OCI-LY7 (cell line): ENCODE measurements around the gene SYT11. TPM values are rescaled to one million over a fixed set of nuclear protein-coding genes. Genes with fewer than 3 reads are reported as not detected.
"Not testable (repeated sequence)": the region's sequence is repeated elsewhere in the genome, so short reads cannot be mapped to it uniquely, and the experiment has no call there.

Experiments used
- BruUV-seq: library from RNA; stranded (reverse); fragments of 400-500 nt; replicated peaks from 2 replicates; lab custom pipeline; 2021; lab: Mats Ljungman, UMichigan
- CTCF ChIA-PET: fragments of 300-600 bp; sonication (Branson Sonifier 250); formaldehyde crosslinking; loops from one replicate; lab custom pipeline; 2022; ENCODE audit warnings: antibody characterized with exemption; ENCODE audit not compliant: unreplicated experiment; lab: Charles Lee
- POLR2A ChIA-PET: fragments of 300-600 bp; sonication (Branson Sonifier 250); formaldehyde crosslinking; loops from one replicate; lab custom pipeline; 2022; ENCODE audit warnings: antibody characterized with exemption; lab: Charles Lee
- DNase-seq: peaks from one replicate; pipeline ENCODE4 v3.0.0-alpha.2; 2015; ENCODE audit warnings: low spot score
- H2AFZ ChIP-seq: fragments of 200-600 bp; sonication (generic), shearing (Covaris generic); 2 replicates; pipeline ENCODE4 v1.6.1; 2014; ENCODE audit warnings: mild to moderate bottlenecking, antibody characterized with exemption, low read length, moderate library complexity
- H3K27ac ChIP-seq: fragments of 200-600 bp; sonication (generic); 2 replicates; pipeline ENCODE4 v1.5.1; 2014; ENCODE audit warnings: mixed run types, low read depth, mild to moderate bottlenecking, moderate library complexity, low read length, inconsistent platforms; ENCODE audit not compliant: poor library complexity, severe bottlenecking
- H3K36me3 ChIP-seq: fragments of 200-600 bp; sonication (generic); 2 replicates; pipeline ENCODE4 v1.6.1; 2014; ENCODE audit warnings: mild to moderate bottlenecking, antibody characterized with exemption, low read length, moderate library complexity, mixed read lengths; ENCODE audit not compliant: insufficient read depth
- H3K4me1 ChIP-seq: fragments of 200-600 bp; sonication (generic); 2 replicates; pipeline ENCODE4 v1.5.1; 2014; ENCODE audit warnings: mild to moderate bottlenecking, low read length; ENCODE audit not compliant: insufficient read depth, poor library complexity, severe bottlenecking
- H3K4me2 ChIP-seq: fragments of 200-600 bp; sonication (generic); 2 replicates; pipeline ENCODE4 v1.6.1; 2014; ENCODE audit warnings: mild to moderate bottlenecking, low read length
- H3K4me3 ChIP-seq: fragments of 200-600 bp; sonication (generic); 2 replicates; pipeline ENCODE4 v1.5.1; 2014; ENCODE audit warnings: mild to moderate bottlenecking, low read depth, low read length; ENCODE audit not compliant: poor library complexity, severe bottlenecking
- H3K79me2 ChIP-seq: fragments of 200-600 bp; sonication (generic); 2 replicates; pipeline ENCODE4 v1.6.1; 2016; ENCODE audit warnings: low read depth, mild to moderate bottlenecking, low read length, moderate library complexity, mixed read lengths; ENCODE audit not compliant: insufficient read depth
- H3K9me2 ChIP-seq: fragments of 200-600 bp; sonication (generic); 2 replicates; pipeline ENCODE4 v1.6.1; 2016; ENCODE audit warnings: mild to moderate bottlenecking, low read length, mixed read lengths; ENCODE audit not compliant: insufficient read depth
- H3K9me3 ChIP-seq: fragments of 200-600 bp; sonication (generic); 2 replicates; pipeline ENCODE4 v1.6.1; 2014; ENCODE audit warnings: mild to moderate bottlenecking, mixed run types, low read length, mixed read lengths
- H4K20me1 ChIP-seq: fragments of 200-600 bp; sonication (generic); 2 replicates; pipeline ENCODE4 v1.6.1; 2014; ENCODE audit warnings: mild to moderate bottlenecking, antibody characterized with exemption, low read length, moderate library complexity, mixed read lengths; ENCODE audit not compliant: insufficient read depth
- CTCF ChIP-seq: fragments of 200-600 bp; sonication (generic); conservative IDR thresholded peaks from 2 replicates; pipeline ENCODE4 v1.5.1; 2014; ENCODE audit warnings: mild to moderate bottlenecking, antibody characterized with exemption, low read length, moderate library complexity, mixed read lengths
- EZH2phosphoT487 ChIP-seq: fragments of 200-600 bp; sonication (generic); IDR thresholded peaks from 2 replicates; pipeline ENCODE4 v1.6.1; 2018; ENCODE audit warnings: low read depth, borderline replicate concordance, mild to moderate bottlenecking, mixed run types, antibody characterized with exemption, low read length, moderate library complexity, mixed read lengths
- intact Hi-C: fragments of 100-400 bp; cut with micrococcal nuclease; formaldehyde crosslinking; loops from one replicate; pipeline ENCODE4 v1.10.0; 2022; ENCODE audit not compliant: unreplicated experiment
- total RNA-seq, 2 experiments: library from RNA; depleted of rRNA in 1 of 2; stranded (reverse); fragments of >200 nt in 1 of 2; shearing (Covaris generic) in 1 of 2; gene quantifications; 2 replicates each; pipeline ENCODE4 v1.2.3, GENCODE V29; 2014 to 2022

SYT11 gene
- total RNA-seq, 2 experiments from 2014 or later: 41.8 to 60.8 TPM

- BruUV-seq: no TSS peak
- Histone ChIP-seq H3K9me2 (no peaks in the 10 kb centered on the region), H3K79me2 (peaks cover 60% of the 10 kb centered on the region), H3K9me3 (peaks cover 5% of the 10 kb centered on the region; the same call in 1 of the 2 replicates), H3K4me3 (no peak overlapping the region), H3K4me1 (peaks cover 47% of the 10 kb centered on the region), H3K4me2 (peak overlapping the region; percentile 59), H3K27ac (peak overlapping the region; percentile 58), H2AFZ (no peak overlapping the region), H4K20me1 (no peaks in the 10 kb centered on the region), H3K36me3 (peaks cover 71% of the 10 kb centered on the region)
- no peak for TF ChIP-seq EZH2phosphoT487
- TF ChIP-seq CTCF: no peak
- DNase-seq: no peak
- intact Hi-C loops: no loop called here
- POLR2A ChIA-PET: interaction anchor here (0.6 to 1.8 kb wide), 4 partner anchors 16 to 48 kb away, joined by 3 to 5 read pairs (median 4); no protein-coding TSS in a partner anchor
- CTCF ChIA-PET: no interaction called here
Observed at GRCh38 chr1:155834296-155834926, 25.0 kb upstream of the SYT11 start.

GRCh38 chr1:155834927-155835399 lies 24.4 kb upstream of the SYT11 start:
- H2AFZ ChIP-seq, BruUV-seq, intact Hi-C loops, H3K27ac ChIP-seq, H3K4me3 ChIP-seq, POLR2A ChIA-PET, H3K9me3 ChIP-seq, CTCF ChIA-PET, DNase-seq, H3K9me2 ChIP-seq, H3K4me2 ChIP-seq, H4K20me1 ChIP-seq: not testable (repeated sequence)
- peaks cover 47% of the 10 kb centered on the region for H3K4me1 ChIP-seq
- peaks cover 66% of the 10 kb centered on the region for H3K36me3 ChIP-seq
- H3K79me2 ChIP-seq: peaks cover 62% of the 10 kb centered on the region

GRCh38 chr1:155835548-155835947 lies 23.8 kb upstream of the SYT11 start:
- Histone ChIP-seq H3K4me3 (no peak overlapping the region), H3K36me3 (peaks cover 68% of the 10 kb centered on the region), H3K9me2 (no peaks in the 10 kb centered on the region), H3K4me2 (no peak overlapping the region), H3K27ac (no peak overlapping the region), H3K4me1 (peaks cover 52% of the 10 kb centered on the region), H2AFZ (no peak overlapping the region), H4K20me1 (no peaks in the 10 kb centered on the region), H3K9me3 (peaks cover 5% of the 10 kb centered on the region; the same call in 1 of the 2 replicates), H3K79me2 (peaks cover 67% of the 10 kb centered on the region)
- ChIA-PET CTCF (no interaction called here), POLR2A (interaction anchor here (0.7 kb wide), 1 partner anchor 26 kb away, joined by 5 read pairs; no protein-coding TSS in a partner anchor)
- TF ChIP-seq EZH2phosphoT487 (no peak), CTCF (no peak)
- no TSS peak for BruUV-seq
- DNase-seq: no peak
- intact Hi-C loops: no loop called here
